Measurements from ENCODE around the gene GFRA3.

- TF ChIP-seq YY1 (IDR thresholded peaks at IDR 0.05; ENCODE audit: insufficient read depth, insufficient read length) (no peak), SUZ12 (IDR thresholded peaks at IDR 0.05; ENCODE audit: extremely low read depth, insufficient read depth, insufficient read length) (no peak), ZNF274 (IDR thresholded peaks at IDR 0.05; ENCODE audit: low read depth, low read length) (no peak)
Measured at GRCh38 chr5:138230981-138231589, 43.3 kb downstream of the GFRA3 start.

Measured in NT2/D1 (cell line).